Colonic mucosa (tissue), 4 donors: Measurements from ENCODE around the gene AMER2. TPM values are rescaled to one million over a fixed set of nuclear protein-coding genes. Genes with fewer than 3 reads are reported as not detected.

Experiments used
- DNase-seq: peaks from one replicate; pipeline ENCODE4 v3.0.0-alpha.2; 2020
- H3K27ac ChIP-seq: fragments of 200-600 bp; one replicate; pipeline ENCODE4 v1.8.0; 2021
- H3K27me3 ChIP-seq: fragments of 200-600 bp; one replicate; pipeline ENCODE4 v1.8.0; 2021
- H3K36me3 ChIP-seq: fragments of 200-600 bp; one replicate; pipeline ENCODE4 v1.8.0; 2021
- H3K4me1 ChIP-seq: fragments of 200-600 bp; one replicate; pipeline ENCODE4 v1.8.0; 2021; ENCODE audit warnings: mild to moderate bottlenecking
- H3K4me3 ChIP-seq: fragments of 200-600 bp; one replicate; pipeline ENCODE4 v1.8.0; 2021
- H3K9ac ChIP-seq, 2 donors: one replicate each; pipeline ENCODE4 v1.7.0; 2013; ENCODE audit warnings: control low read depth in 2 of 2, low read depth in 2 of 2, low read length in 2 of 2
- H3K9me3 ChIP-seq: fragments of 200-600 bp; one replicate; pipeline ENCODE4 v1.8.0; 2021
- intact Hi-C: fragments of 100-400 bp; cut with DNase I; formaldehyde crosslinking; loops from one replicate; pipeline ENCODE4 v1.14.1; 2022
- total RNA-seq, 2 donors: library from RNA; stranded (reverse); fragmentation: NEBNext Ultra II Directional in 1 of 2; extraction: Animal tissue kit (Norgen Biotek cat#: 25700) in 1 of 2; gene quantifications; one replicate each; pipeline ENCODE4 v1.2.1, GENCODE V29; 2021
- TF ChIP-seq, protein P1 (sequence below): fragments of 200-600 bp; IDR thresholded peaks from one replicate; pipeline ENCODE4 v1.8.0; 2022; ENCODE audit warnings: antibody characterized with exemption, mild to moderate bottlenecking
- donor health status: healthy.
- donor health status: DM: no; HTN: no; CAD: no.
- donor health status: DM: no; HTN: no; CAD: no.

Gene AMER2
- total RNA-seq, 2 donors from 2014 or later: 0.08 TPM; not detected in 1

DNA sequence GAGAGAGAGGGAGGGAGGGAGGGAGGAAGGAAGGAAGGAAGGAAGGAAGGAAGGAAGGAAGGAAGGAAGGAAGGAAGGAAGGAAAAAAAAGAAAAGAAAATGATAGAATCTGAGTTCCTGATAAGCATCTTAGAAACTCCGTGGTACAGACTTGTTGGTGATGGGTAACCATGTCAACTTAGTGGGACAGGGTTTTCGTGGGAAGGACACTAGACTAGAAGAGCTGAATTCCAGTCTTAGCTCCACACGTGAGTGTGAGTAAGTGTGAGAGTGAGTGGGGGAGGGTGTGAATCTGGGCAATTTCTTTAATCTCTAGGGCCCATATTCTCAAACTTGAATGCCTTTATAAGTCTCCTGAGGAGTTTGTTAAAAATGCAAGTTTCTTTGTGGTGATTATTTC is 41.1 kb downstream of the AMER2 start:
- Histone ChIP-seq H3K4me1 (no peaks in the 10 kb centered on the region), H3K27ac (no peak overlapping the region), H3K27me3 (no peaks in the 10 kb centered on the region), H3K9ac (no peak overlapping the region), H3K4me3 (no peak overlapping the region), H3K9me3 (no peaks in the 10 kb centered on the region), H3K36me3 (no peaks in the 10 kb centered on the region)
- DNase-seq: no peak
- intact Hi-C loops: no loop called here
- TF ChIP-seq, protein P1, sequence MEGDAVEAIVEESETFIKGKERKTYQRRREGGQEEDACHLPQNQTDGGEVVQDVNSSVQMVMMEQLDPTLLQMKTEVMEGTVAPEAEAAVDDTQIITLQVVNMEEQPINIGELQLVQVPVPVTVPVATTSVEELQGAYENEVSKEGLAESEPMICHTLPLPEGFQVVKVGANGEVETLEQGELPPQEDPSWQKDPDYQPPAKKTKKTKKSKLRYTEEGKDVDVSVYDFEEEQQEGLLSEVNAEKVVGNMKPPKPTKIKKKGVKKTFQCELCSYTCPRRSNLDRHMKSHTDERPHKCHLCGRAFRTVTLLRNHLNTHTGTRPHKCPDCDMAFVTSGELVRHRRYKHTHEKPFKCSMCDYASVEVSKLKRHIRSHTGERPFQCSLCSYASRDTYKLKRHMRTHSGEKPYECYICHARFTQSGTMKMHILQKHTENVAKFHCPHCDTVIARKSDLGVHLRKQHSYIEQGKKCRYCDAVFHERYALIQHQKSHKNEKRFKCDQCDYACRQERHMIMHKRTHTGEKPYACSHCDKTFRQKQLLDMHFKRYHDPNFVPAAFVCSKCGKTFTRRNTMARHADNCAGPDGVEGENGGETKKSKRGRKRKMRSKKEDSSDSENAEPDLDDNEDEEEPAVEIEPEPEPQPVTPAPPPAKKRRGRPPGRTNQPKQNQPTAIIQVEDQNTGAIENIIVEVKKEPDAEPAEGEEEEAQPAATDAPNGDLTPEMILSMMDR: no peak

DNA sequence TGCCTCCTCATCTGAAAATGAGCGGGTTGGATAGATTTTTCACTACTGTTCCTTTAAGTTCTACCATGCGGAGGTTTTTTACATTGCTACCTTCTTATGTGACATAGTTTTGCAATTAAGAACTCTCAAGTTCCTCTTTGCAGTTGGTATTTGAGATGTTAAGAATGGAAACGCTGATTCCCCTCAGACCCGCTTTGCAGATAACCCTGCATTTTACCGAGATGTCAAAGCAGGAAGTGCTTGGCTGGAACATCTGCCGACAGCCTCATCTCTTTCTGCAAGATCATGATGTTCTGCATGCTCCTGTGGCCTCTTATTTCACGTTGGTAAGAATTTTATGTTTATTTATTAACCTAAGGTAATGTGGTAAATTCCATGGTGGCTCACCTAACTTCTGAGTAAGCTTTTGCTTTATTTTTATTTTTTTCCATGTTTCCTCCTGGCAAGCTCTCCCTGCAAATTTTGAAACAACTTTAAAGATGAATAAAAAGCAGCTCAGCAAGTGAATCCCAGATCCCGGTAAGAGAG is 53.6 kb downstream of the AMER2 start:
- no peak overlapping the region for H3K27ac ChIP-seq
- no peaks in the 10 kb centered on the region for H3K27me3 ChIP-seq
- H3K9ac ChIP-seq: no peak overlapping the region
- DNase-seq: no peak
- H3K36me3 ChIP-seq: no peaks in the 10 kb centered on the region
- H3K4me3 ChIP-seq: no peak overlapping the region
- H3K9me3 ChIP-seq: no peaks in the 10 kb centered on the region
- intact Hi-C loops: no loop called here
- H3K4me1 ChIP-seq: no peaks in the 10 kb centered on the region
- TF ChIP-seq, protein P1: no peak

DNA sequence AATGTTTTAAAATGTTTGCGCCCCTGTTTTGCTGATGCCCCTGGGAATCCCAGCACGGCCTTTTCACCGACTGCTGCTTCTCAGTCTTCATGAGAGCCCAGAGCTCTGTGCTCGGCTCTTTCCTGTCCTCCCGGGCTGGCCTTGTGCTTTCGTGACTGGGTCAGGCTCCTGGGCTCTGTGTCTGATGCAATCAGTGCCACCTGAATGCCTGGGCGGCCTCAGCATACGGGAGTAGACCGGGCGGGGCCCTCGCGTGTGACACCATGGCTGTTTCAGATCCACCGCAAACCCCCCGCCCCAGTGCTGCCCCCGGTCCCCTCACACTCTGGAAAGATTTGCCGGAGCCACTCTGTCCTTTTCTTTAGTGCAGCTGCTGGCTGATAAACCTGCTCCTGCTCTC is 54.8 kb downstream of the AMER2 start:
- TF ChIP-seq, protein P1: no peak
- Histone ChIP-seq H3K9ac (no peak overlapping the region), H3K4me3 (no peak overlapping the region), H3K36me3 (no peaks in the 10 kb centered on the region), H3K27me3 (no peaks in the 10 kb centered on the region), H3K4me1 (no peaks in the 10 kb centered on the region), H3K9me3 (no peaks in the 10 kb centered on the region), H3K27ac (no peak overlapping the region)
- intact Hi-C loops: no loop called here
- no peak for DNase-seq

DNA sequence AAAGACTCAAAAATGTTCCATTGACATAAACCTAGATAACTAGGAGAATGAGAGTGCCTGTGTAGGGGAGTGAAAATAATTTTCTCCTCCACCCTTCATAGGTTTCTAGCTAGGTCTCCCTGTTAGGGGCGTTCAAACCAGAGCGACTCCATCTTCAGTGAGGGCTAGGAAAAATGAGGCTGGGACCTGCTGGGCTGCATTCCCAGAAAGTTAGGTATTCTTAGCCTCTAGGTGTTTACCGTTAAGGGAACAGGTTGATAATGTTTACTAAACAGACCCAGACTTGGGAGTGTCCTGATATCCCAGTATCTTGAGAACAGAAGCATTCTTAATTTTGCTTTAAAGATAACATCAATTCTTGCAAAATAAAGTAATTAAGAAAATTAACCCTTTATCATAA is 56.0 kb downstream of the AMER2 start:
- intact Hi-C loops: no loop called here
- H3K36me3 ChIP-seq: no peaks in the 10 kb centered on the region
- no peak overlapping the region for H3K4me3 ChIP-seq
- no peak overlapping the region for H3K27ac ChIP-seq
- TF ChIP-seq, protein P1: no peak
- no peaks in the 10 kb centered on the region for H3K4me1 ChIP-seq
- H3K27me3 ChIP-seq: no peaks in the 10 kb centered on the region
- no peaks in the 10 kb centered on the region for H3K9me3 ChIP-seq
- no peak for DNase-seq
- no peak overlapping the region for H3K9ac ChIP-seq

DNA sequence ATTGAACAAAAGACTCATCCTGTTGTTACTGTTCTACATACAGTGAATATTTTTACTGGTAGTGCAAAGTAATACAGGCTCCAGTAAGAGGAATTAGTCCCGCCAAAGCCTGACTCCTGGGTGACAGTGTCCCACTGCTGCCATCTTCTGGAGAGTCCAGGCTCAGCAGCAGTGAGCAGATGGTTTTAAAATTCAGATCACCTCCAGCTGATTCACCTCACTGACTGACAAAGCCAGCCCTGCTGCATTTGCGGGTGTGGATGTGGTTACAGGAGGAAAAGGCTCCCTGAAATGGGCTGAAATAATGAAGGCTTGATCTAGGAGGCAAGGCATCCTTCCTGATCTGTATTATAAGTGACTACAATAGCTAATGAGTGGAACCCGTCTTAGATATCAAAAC is 57.9 kb downstream of the AMER2 start:
- Histone ChIP-seq H3K4me1 (no peaks in the 10 kb centered on the region), H3K9me3 (no peaks in the 10 kb centered on the region), H3K9ac (no peak overlapping the region), H3K36me3 (no peaks in the 10 kb centered on the region), H3K27me3 (no peaks in the 10 kb centered on the region), H3K4me3 (no peak overlapping the region), H3K27ac (no peak overlapping the region)
- TF ChIP-seq, protein P1: peak; percentile 72
- intact Hi-C loops: no loop called here
- peak; percentile 64 for DNase-seq
